Neural cell (in vitro differentiated cells): ENCODE data around the gene SRRM2.

ENCODE experiments used
- EP300 ChIP-seq: fragments of 450-650 bp; conservative IDR thresholded peaks from 2 replicates; pipeline ENCODE4 v1.6.1; 2014; ENCODE audit warnings: antibody characterized with exemption, mild to moderate bottlenecking, moderate library complexity; ENCODE audit not compliant: poor library complexity, severe bottlenecking
- EZH2 ChIP-seq: fragments of 200-600, 300-800 bp; shearing (Covaris generic), sonication (generic); IDR thresholded peaks from 2 replicates; pipeline ENCODE4 v1.6.1; 2014; ENCODE audit warnings: antibody characterized with exemption, low read length, borderline replicate concordance, mild to moderate bottlenecking; ENCODE audit not compliant: insufficient read depth, poor library complexity, severe bottlenecking
- POLR2AphosphoS5 ChIP-seq: IDR thresholded peaks from 2 replicates; pipeline ENCODE4 v1.6.1; 2012
- RAD21 ChIP-seq: fragments of 450-650 bp; conservative IDR thresholded peaks from 2 replicates; pipeline ENCODE4 v1.6.1; 2014; ENCODE audit warnings: antibody characterized with exemption, mild to moderate bottlenecking, moderate library complexity
- TAF1 ChIP-seq: IDR thresholded peaks from 2 replicates; pipeline ENCODE4 v1.6.1; 2012; ENCODE audit warnings: low read depth
- TF ChIP-seq, protein P1 (sequence below): fragments of 450-650 bp; IDR thresholded peaks from 2 replicates; pipeline ENCODE4 v1.5.1; 2014; ENCODE audit warnings: antibody characterized with exemption, mild to moderate bottlenecking, moderate library complexity; ENCODE audit not compliant: poor library complexity, severe bottlenecking

DNA sequence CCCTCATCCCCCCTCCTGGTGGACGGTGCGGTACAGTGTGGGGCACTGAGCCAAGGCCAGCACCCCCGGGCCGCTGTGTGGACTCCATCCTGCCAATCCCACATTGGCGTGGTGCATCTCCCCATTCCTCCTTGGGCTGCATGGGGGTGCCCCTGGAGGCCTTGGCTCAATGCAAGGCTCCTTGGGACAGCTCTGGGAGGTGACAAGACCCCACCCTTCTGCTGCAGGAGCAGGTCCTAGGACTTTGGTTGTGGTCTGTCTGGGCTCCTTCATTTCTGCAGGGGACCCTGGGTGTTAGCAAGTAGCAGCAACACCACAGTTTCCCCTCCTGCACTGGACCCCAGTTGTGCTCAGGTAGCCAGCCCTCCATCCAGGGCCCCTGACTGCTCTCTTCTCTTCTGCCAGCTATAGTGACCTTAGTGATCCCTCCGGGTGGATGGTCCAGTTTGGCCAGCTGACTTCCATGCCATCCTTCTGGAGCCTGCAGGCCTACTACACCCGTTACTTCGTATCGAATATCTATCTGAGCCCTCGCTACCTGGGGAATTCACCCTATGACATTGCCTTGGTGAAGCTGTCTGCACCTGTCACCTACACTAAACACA lies 65.9 kb downstream of the SRRM2 start:
- TF ChIP-seq EZH2: no peak
- TF ChIP-seq, protein P1, sequence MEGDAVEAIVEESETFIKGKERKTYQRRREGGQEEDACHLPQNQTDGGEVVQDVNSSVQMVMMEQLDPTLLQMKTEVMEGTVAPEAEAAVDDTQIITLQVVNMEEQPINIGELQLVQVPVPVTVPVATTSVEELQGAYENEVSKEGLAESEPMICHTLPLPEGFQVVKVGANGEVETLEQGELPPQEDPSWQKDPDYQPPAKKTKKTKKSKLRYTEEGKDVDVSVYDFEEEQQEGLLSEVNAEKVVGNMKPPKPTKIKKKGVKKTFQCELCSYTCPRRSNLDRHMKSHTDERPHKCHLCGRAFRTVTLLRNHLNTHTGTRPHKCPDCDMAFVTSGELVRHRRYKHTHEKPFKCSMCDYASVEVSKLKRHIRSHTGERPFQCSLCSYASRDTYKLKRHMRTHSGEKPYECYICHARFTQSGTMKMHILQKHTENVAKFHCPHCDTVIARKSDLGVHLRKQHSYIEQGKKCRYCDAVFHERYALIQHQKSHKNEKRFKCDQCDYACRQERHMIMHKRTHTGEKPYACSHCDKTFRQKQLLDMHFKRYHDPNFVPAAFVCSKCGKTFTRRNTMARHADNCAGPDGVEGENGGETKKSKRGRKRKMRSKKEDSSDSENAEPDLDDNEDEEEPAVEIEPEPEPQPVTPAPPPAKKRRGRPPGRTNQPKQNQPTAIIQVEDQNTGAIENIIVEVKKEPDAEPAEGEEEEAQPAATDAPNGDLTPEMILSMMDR: no peak
- TF ChIP-seq POLR2AphosphoS5: no peak
- no peak for TF ChIP-seq RAD21
- no peak for TF ChIP-seq EP300
- TF ChIP-seq TAF1: no peak
